Liver (tissue), 9 donors: ENCODE results near the gene BLM. TPM values are rescaled to one million over a fixed set of nuclear protein-coding genes. Genes with fewer than 3 reads are reported as not detected.
"Not testable (repeated sequence)": the region's sequence is repeated elsewhere in the genome, so short reads cannot be mapped to it uniquely, and the experiment has no call there.

Experiments
- DNase-seq: peaks from one replicate; pipeline ENCODE4 v3.0.0-alpha.2; 2017; ENCODE audit warnings: low spot score
- H3K27ac ChIP-seq, 2 donors: one replicate each; pipeline ENCODE4 v1.7.0; 2013; ENCODE audit warnings: inconsistent platforms in 2 of 2, low read length in 2 of 2, control low read depth in 1 of 2, low read depth in 1 of 2, mild to moderate bottlenecking in 1 of 2
- H3K27me3 ChIP-seq, 4 donors: one replicate each; pipeline versions ENCODE4 v1.6.1 to v1.7.0; 2013; ENCODE audit warnings: low read length in 3 of 4, inconsistent platforms in 1 of 4, mild to moderate bottlenecking in 1 of 4, moderate library complexity in 1 of 4; ENCODE audit not compliant: control insufficient read depth in 4 of 4, insufficient read depth in 4 of 4
- H3K36me3 ChIP-seq, 4 donors: one replicate each; pipeline versions ENCODE4 v1.6.1 to v1.7.0; 2013; ENCODE audit warnings: low read length in 3 of 4, mild to moderate bottlenecking in 3 of 4, low read depth in 1 of 4, moderate library complexity in 1 of 4; ENCODE audit not compliant: control insufficient read depth in 4 of 4, insufficient read depth in 3 of 4
- H3K4me1 ChIP-seq, 4 donors: one replicate each; pipeline versions ENCODE4 v1.6.1 to v1.7.0; 2013; ENCODE audit warnings: low read length in 3 of 4, mild to moderate bottlenecking in 3 of 4, moderate library complexity in 1 of 4; ENCODE audit not compliant: control insufficient read depth in 4 of 4, insufficient read depth in 4 of 4
- H3K4me3 ChIP-seq, 3 donors: one replicate each; pipeline versions ENCODE4 v1.6.1 to v1.7.0; 2013; ENCODE audit warnings: low read length in 3 of 3, control low read depth in 1 of 3, low read depth in 1 of 3, mild to moderate bottlenecking in 1 of 3
- H3K9ac ChIP-seq, 2 donors: one replicate each; pipeline ENCODE4 v1.7.0; 2013; ENCODE audit warnings: low read length in 2 of 2, mild to moderate bottlenecking in 2 of 2, moderate library complexity in 2 of 2, control low read depth in 1 of 2, low read depth in 1 of 2
- H3K9me3 ChIP-seq, 4 donors: one replicate each; pipeline versions ENCODE4 v1.6.1 to v1.7.0; 2013; ENCODE audit warnings: low read length in 3 of 4; ENCODE audit not compliant: control insufficient read depth in 4 of 4
- EGR1 ChIP-seq, 2 donors: IDR thresholded peaks; 2 replicates each; pipeline ENCODE4 v1.6.1; 2016 to 2018; ENCODE audit warnings: antibody characterized with exemption in 2 of 2, low read depth in 2 of 2
- GABPA ChIP-seq, 2 donors: IDR thresholded peaks in 1 of 2; conservative IDR thresholded peaks in 1 of 2; 2 replicates each; pipeline ENCODE4 v1.6.1; 2016; ENCODE audit warnings: antibody characterized with exemption in 2 of 2, mild to moderate bottlenecking in 1 of 2, moderate library complexity in 1 of 2
- HNF4G ChIP-seq: IDR thresholded peaks from 2 replicates; pipeline ENCODE4 v1.6.1; 2016; ENCODE audit warnings: antibody characterized with exemption
- JUND ChIP-seq, 2 donors: IDR thresholded peaks; 2 replicates each; pipeline ENCODE4 v1.6.1; 2016; ENCODE audit warnings: antibody characterized with exemption in 2 of 2
- RAD21 ChIP-seq, 2 donors: IDR thresholded peaks; 2 replicates each; pipeline ENCODE4 v1.6.1; 2016; ENCODE audit warnings: antibody characterized with exemption in 2 of 2, mild to moderate bottlenecking in 2 of 2
- RXRA ChIP-seq, 2 donors: IDR thresholded peaks; 2 replicates each; pipeline ENCODE4 v1.6.1; 2017 to 2018; ENCODE audit warnings: antibody characterized with exemption in 2 of 2, mild to moderate bottlenecking in 1 of 2
- SP1 ChIP-seq: IDR thresholded peaks from 2 replicates; pipeline ENCODE4 v1.6.1; 2018; ENCODE audit warnings: antibody characterized with exemption, mild to moderate bottlenecking
- TAF1 ChIP-seq: conservative IDR thresholded peaks from 2 replicates; pipeline ENCODE4 v1.6.1; 2016; ENCODE audit warnings: antibody characterized with exemption, mild to moderate bottlenecking
- YY1 ChIP-seq: IDR thresholded peaks from 2 replicates; pipeline ENCODE4 v1.6.1; 2016; ENCODE audit warnings: antibody characterized with exemption, mild to moderate bottlenecking
- WGBS: extraction: QIAGEN DNeasy Blood & Tissue Kit; methylation state at CpG from one replicate; pipeline ENCODE4 v1.1.7; 2013; 5-methylcytosine and 5-hydroxymethylcytosine counted together
- polyA plus RNA-seq, 2 donors: library from polyadenylated mRNA; stranded (reverse) in 1 of 2; unstranded in 1 of 2; fragments of 200-250 nt in 1 of 2; fragments of >200 nt in 1 of 2; fragmentation: Nextera tagmentation in 1 of 2; extraction: Ambion mirVana in 1 of 2; gene quantifications; one replicate each; pipeline versions ENCODE4 v1.2.1 to v1.2.3, GENCODE V29; 2013 to 2015
- total RNA-seq, 2 donors: library from RNA; depleted of rRNA; stranded (reverse); fragments of >200 nt; gene quantifications; one replicate each; pipeline ENCODE4 v1.2.3, GENCODE V29; 2014
- TF ChIP-seq, protein P1 (sequence below): IDR thresholded peaks from 2 replicates; pipeline ENCODE4 v1.6.1; 2016; ENCODE audit warnings: antibody characterized with exemption
- TF ChIP-seq, protein P2 (sequence below): IDR thresholded peaks from 2 replicates; pipeline ENCODE4 v1.6.1; 2016; ENCODE audit warnings: antibody characterized with exemption, mild to moderate bottlenecking
- TF ChIP-seq, protein P3 (sequence below): IDR thresholded peaks from 2 replicates; pipeline ENCODE4 v1.6.1; 2016; ENCODE audit warnings: antibody characterized with exemption
- TF ChIP-seq, protein P4 (sequence below): IDR thresholded peaks from 2 replicates; pipeline ENCODE4 v1.6.1; 2016; ENCODE audit warnings: antibody characterized with exemption
- donor health status: healthy.
- donor health status: healthy.
- donor health status: healthy.
- donor health status: healthy.
- donor health status: healthy.

The BLM gene
- total and polyA plus RNA-seq, 4 donors = 0.33 to 15.1 (median 0.41) TPM

DNA sequence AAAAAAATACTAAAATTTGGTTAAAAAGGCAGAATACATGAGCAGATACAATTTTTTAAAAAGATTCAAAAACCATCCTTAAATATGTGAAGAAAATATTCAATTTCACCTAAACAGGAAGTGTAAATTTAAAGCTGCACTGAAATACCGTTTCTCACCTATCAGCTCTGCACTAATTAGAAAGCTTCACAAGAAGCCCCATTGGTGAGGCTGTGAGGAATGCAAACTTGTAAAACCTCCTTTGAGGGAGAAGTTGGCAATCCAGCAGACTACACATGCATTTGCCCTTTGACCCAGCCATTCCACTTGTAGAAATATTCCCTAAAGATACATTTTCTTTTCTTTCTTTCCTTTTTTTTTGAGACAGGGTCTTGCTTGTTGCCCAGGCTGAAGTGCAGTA is 18.8 kb downstream of the BLM start:
- no peaks in the 10 kb centered on the region for H3K36me3 ChIP-seq
- no peak for DNase-seq
- H3K4me1 ChIP-seq = no peaks in the 10 kb centered on the region
- no peak overlapping the region for H3K27ac ChIP-seq
- H3K9me3 ChIP-seq = no peaks in the 10 kb centered on the region
- no peak overlapping the region for H3K9ac ChIP-seq
- TF ChIP-seq GABPA (IDR thresholded peaks at IDR 0.05 in 1 of 2, conservative IDR thresholded peaks at IDR 0.05 in 1 of 2) = no peak
- no peak for TF ChIP-seq RAD21 (IDR thresholded peaks at IDR 0.05)
- TF ChIP-seq YY1 = no peak
- TF ChIP-seq RXRA (IDR thresholded peaks at IDR 0.05) = no peak
- TF ChIP-seq, protein P1, sequence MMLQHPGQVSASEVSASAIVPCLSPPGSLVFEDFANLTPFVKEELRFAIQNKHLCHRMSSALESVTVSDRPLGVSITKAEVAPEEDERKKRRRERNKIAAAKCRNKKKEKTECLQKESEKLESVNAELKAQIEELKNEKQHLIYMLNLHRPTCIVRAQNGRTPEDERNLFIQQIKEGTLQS = no peak
- TF ChIP-seq, protein P2, sequence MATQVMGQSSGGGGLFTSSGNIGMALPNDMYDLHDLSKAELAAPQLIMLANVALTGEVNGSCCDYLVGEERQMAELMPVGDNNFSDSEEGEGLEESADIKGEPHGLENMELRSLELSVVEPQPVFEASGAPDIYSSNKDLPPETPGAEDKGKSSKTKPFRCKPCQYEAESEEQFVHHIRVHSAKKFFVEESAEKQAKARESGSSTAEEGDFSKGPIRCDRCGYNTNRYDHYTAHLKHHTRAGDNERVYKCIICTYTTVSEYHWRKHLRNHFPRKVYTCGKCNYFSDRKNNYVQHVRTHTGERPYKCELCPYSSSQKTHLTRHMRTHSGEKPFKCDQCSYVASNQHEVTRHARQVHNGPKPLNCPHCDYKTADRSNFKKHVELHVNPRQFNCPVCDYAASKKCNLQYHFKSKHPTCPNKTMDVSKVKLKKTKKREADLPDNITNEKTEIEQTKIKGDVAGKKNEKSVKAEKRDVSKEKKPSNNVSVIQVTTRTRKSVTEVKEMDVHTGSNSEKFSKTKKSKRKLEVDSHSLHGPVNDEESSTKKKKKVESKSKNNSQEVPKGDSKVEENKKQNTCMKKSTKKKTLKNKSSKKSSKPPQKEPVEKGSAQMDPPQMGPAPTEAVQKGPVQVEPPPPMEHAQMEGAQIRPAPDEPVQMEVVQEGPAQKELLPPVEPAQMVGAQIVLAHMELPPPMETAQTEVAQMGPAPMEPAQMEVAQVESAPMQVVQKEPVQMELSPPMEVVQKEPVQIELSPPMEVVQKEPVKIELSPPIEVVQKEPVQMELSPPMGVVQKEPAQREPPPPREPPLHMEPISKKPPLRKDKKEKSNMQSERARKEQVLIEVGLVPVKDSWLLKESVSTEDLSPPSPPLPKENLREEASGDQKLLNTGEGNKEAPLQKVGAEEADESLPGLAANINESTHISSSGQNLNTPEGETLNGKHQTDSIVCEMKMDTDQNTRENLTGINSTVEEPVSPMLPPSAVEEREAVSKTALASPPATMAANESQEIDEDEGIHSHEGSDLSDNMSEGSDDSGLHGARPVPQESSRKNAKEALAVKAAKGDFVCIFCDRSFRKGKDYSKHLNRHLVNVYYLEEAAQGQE = no peak
- TF ChIP-seq, protein P3, sequence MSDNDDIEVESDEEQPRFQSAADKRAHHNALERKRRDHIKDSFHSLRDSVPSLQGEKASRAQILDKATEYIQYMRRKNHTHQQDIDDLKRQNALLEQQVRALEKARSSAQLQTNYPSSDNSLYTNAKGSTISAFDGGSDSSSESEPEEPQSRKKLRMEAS = no peak
- TF ChIP-seq JUND (IDR thresholded peaks at IDR 0.05) = no peak
- TF ChIP-seq, protein P4, sequence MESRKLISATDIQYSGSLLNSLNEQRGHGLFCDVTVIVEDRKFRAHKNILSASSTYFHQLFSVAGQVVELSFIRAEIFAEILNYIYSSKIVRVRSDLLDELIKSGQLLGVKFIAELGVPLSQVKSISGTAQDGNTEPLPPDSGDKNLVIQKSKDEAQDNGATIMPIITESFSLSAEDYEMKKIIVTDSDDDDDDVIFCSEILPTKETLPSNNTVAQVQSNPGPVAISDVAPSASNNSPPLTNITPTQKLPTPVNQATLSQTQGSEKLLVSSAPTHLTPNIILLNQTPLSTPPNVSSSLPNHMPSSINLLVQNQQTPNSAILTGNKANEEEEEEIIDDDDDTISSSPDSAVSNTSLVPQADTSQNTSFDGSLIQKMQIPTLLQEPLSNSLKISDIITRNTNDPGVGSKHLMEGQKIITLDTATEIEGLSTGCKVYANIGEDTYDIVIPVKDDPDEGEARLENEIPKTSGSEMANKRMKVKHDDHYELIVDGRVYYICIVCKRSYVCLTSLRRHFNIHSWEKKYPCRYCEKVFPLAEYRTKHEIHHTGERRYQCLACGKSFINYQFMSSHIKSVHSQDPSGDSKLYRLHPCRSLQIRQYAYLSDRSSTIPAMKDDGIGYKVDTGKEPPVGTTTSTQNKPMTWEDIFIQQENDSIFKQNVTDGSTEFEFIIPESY = no peak
- no peak for TF ChIP-seq SP1
- no peak for TF ChIP-seq TAF1
- TF ChIP-seq HNF4G = no peak
- WGBS = 60% methylated on average over 1 of the region's 1 CpG
- no peak overlapping the region for H3K4me3 ChIP-seq
- H3K27me3 ChIP-seq = no peaks in the 10 kb centered on the region

DNA sequence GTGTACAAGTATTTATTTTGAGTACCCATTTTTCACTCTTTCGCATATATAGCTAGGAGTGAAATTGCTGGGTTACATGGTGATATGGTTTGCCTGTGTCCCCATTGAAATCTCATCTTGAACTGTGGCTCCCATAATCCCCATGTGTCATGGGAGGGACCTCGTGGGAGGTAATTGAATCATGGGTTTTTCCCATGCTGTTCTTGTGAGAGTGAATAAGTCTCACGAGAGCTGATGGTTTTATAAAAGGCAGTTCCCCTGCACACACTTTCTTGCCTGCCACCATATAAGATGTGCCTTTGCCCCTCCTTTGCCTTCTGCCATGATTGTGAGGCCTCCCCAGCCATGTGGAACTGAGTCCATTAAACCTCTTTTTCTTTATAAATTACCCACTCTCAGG is 23.4 kb downstream of the BLM start:
- H3K4me3 ChIP-seq, H3K27ac ChIP-seq, H3K9me3 ChIP-seq, H3K4me1 ChIP-seq, H3K36me3 ChIP-seq, H3K9ac ChIP-seq, DNase-seq, H3K27me3 ChIP-seq: not testable (repeated sequence)
- WGBS = 94% methylated on average over 3 of the region's 3 CpGs

DNA sequence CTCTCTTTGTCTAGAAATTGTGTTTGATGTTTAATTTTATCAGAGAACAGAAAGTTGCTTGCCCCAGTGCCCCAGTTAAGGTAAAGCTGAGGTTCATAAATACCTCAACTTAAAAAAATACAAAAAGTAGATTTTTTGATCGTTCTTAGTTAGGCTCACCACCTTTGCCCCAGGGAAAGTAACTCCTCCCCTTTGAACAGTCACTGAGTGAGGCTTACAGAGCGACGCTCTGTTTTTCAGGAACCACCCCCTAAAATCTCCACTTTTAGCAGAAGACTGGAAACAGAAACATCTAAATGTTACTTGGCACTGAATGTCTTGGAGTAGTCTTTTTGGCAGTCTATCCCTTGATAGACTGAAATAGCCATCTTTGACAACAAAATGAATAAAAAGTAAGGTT is 24.9 kb downstream of the BLM start:
- no peak overlapping the region for H3K27ac ChIP-seq

More for the DNA sequence above, 24.9 kb downstream of the BLM start:
- Histone ChIP-seq H3K9me3 (no peaks in the 10 kb centered on the region), H3K4me1 (peaks cover 0 to 3% (median under 1%) of the 10 kb centered on the region in 4 donors), H3K9ac (no peak overlapping the region), H3K27me3 (no peaks in the 10 kb centered on the region), H3K36me3 (no peaks in the 10 kb centered on the region), H3K4me3 (no peak overlapping the region)
- DNase-seq = no peak
- no peak for TF ChIP-seq RXRA (IDR thresholded peaks at IDR 0.05)
- TF ChIP-seq GABPA (IDR thresholded peaks at IDR 0.05 in 1 of 2, conservative IDR thresholded peaks at IDR 0.05 in 1 of 2) = no peak
- no peak for TF ChIP-seq HNF4G
- TF ChIP-seq, protein P2 = no peak
- TF ChIP-seq TAF1 = no peak
- TF ChIP-seq EGR1 (IDR thresholded peaks at IDR 0.05; ENCODE audit: low read depth in 2 of 2) = no peak
- WGBS = 41% methylated on average over 3 of the region's 3 CpGs
